Omental fat pad (tissue), 4 donors: ENCODE data around the gene NUFIP1. TPM values are rescaled to one million over a fixed set of nuclear protein-coding genes. Genes with fewer than 3 reads are reported as not detected.
"Not testable (repeated sequence)": the region's sequence is repeated elsewhere in the genome, so short reads cannot be mapped to it uniquely, and the experiment has no call there.

ENCODE experiments used
- ATAC-seq: fragments of 150-250 bp; one replicate; pipeline ENCODE4 v1.9.1; 2016; ENCODE audit warnings: mild to moderate bottlenecking, moderate library complexity; ENCODE audit not compliant: low FRiP score
- DNase-seq: peaks from one replicate; pipeline ENCODE4 v3.0.0-alpha.2; 2019; ENCODE audit warnings: low spot score
- total RNA-seq, 4 donors: library from RNA; depleted of rRNA; stranded (reverse); fragments of >200 nt; gene quantifications; one replicate each; pipeline ENCODE4 v1.1.0, GENCODE V29; 2016
- TF ChIP-seq, protein P1 (sequence below), 3 donors: fragments of 450-650 bp; IDR thresholded peaks; one replicate each; pipeline ENCODE4 v1.5.1; 2016 to 2017; ENCODE audit warnings: antibody characterized with exemption in 3 of 3, mild to moderate bottlenecking in 3 of 3, moderate library complexity in 2 of 3

NUFIP1 gene
- total RNA-seq, result 1 to 10 TPM; 1.9 to 8.0 (median 2.5) TPM

DNA sequence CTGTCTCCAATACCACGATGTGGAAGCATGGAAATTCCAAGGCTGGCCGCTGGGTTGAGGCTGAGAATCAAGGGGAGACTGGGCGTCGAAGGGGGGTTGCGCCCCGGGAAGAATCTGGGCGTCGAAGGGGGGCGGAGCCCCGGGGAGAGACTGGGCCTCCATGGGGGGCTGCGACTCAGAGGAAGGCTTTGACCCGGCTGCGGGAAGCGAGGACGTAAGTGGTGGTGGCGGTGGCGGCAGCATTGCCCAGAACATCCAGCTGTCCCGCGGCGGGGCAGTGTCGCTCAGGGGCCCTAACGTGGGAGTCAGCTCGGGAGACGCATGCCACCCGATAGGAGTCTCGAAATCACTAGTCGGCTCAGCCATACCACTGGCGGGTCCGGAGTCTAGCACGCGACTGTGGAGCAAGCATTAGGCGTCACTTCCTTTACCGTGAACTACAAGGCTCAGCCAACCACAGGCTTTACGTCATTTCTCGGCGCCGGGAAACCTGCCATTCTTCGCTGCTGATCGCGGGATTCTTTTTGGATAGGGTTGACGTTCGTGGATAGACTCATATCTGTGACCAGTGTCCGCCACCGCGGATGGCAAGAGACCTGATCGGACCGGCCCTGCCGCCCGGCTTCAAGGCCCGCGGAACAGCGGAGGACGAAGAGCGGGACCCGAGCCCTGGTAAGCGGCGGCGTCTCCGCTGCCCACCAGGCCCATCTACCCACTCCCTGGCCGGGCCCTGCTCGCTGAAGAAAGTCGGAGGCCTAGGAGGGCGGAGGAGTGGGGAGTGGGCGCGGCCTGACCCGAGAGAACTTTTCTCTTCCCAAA is at the start of gene NUFIP1, which contains the start of gene GPALPP1:
Gene NUFIP1, minus strand, starts transcription at position 401 of the 819 bp plus-strand sequence. Its CDS starts 35 bp downstream, at position 366.
Gene GPALPP1, plus strand, starts transcription at position 468 of the 819 bp plus-strand sequence. Its CDS starts 117 bp downstream, at position 585.
- ATAC-seq (peak; percentile 98), DNase-seq (peak; percentile 95)
- TF ChIP-seq, protein P1, sequence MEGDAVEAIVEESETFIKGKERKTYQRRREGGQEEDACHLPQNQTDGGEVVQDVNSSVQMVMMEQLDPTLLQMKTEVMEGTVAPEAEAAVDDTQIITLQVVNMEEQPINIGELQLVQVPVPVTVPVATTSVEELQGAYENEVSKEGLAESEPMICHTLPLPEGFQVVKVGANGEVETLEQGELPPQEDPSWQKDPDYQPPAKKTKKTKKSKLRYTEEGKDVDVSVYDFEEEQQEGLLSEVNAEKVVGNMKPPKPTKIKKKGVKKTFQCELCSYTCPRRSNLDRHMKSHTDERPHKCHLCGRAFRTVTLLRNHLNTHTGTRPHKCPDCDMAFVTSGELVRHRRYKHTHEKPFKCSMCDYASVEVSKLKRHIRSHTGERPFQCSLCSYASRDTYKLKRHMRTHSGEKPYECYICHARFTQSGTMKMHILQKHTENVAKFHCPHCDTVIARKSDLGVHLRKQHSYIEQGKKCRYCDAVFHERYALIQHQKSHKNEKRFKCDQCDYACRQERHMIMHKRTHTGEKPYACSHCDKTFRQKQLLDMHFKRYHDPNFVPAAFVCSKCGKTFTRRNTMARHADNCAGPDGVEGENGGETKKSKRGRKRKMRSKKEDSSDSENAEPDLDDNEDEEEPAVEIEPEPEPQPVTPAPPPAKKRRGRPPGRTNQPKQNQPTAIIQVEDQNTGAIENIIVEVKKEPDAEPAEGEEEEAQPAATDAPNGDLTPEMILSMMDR (IDR thresholded peaks at IDR 0.05), result no peak

DNA sequence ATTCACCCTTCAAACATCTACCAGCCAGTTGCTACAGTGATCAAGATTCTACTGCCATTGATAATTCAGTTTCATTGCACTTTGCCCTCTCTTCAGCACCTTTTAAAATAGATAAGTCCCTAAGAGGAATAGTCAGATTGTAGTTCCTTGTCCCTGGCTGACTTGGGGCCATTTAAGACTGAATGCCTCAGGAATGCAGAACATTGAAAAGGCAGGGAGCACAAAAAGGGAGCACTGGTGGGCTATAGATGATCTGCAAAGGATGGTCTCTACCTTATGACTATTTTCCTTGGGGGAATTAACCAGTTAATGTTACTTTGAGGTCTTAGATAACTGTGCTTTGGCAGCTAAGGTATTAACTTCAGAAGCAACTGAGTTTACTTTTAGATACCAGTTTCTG is 46.9 kb upstream of the NUFIP1 start:
- no peak for DNase-seq
- no peak for ATAC-seq
- TF ChIP-seq, protein P1 (IDR thresholded peaks at IDR 0.05), result no peak

DNA sequence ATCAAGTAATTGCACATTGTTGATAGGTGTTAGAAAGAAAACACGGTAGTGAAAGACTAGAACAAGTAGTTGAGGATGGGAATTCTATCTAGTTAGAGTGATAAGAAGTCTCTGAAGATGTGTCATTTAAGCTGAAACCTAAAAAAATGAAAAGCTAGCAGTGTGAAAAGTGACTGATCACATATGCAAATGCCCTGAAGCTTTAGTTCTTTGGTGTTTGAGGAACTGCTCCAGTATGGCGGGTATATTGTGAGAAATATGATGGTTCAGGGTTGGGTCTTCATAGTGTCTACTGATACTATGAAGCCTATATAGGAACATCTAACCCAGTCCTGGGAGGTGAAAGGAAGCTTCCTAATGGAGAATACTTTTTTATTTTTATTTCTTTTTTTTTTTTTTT is 45.1 kb upstream of the NUFIP1 start:
- TF ChIP-seq, protein P1 (IDR thresholded peaks at IDR 0.05), result no peak
- DNase-seq (no peak), ATAC-seq (no peak)

DNA sequence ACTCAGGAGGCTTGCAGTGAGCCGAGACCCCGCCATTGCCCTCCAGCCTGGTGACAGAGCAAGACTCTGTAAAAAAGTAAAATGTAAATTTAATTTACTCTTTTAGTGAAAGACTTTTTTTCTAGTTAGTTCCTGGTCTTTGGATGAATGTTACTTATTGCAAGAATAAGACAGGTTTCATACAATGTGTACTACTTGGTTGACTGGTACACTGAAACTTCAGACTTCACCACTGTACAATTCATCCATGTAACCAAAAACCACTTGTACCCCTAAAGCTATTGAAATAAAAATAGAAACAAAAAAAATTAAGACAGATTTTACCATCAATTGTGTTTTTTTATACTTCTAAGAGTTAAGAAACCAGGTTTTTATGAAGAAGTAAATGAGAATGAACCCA is 35.6 kb upstream of the NUFIP1 start:
- TF ChIP-seq, protein P1 (IDR thresholded peaks at IDR 0.05), result no peak
- ATAC-seq (no peak), DNase-seq (no peak)

DNA sequence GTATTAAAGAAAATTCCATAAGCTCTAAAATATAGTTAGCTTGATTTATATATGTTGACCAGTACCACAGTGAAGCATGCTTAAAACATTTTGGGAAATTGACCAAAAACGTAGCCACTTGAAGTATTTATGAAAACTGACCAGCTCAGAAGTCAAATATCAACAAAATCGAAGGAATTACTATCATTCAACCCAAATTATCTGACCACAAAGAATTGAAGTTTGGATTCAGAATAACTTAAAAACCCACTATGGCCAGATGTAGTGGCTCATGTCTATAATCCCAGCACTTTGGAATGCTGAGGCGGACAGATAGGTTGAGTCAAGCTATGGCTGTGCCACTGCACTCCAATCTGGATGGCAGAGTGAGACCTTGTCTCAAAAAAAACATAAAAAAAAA is 32.0 kb upstream of the NUFIP1 start:
- ATAC-seq (no peak), DNase-seq (no peak)
- TF ChIP-seq, protein P1 (IDR thresholded peaks at IDR 0.05), result no peak

DNA sequence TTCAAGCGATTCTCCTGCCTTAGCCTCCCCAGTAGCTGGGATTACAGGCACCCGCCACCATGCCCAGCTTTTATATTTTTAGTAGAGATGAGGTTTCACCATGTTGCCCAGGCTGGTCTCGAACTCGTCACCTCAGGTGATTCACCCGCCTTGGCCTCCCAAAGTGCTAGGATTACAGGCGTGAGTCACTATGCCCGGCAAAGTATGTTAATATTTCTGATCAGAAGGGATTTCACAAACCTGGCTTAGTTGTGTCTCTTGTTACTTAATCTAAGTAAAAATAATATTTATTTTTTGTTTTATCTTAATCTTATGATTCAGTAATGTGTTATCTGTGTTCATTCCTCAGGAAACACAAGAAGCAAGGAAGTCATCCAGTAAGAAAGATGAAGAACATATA is 30.7 kb upstream of the NUFIP1 start:
- not testable (repeated sequence) for ATAC-seq, DNase-seq

DNA sequence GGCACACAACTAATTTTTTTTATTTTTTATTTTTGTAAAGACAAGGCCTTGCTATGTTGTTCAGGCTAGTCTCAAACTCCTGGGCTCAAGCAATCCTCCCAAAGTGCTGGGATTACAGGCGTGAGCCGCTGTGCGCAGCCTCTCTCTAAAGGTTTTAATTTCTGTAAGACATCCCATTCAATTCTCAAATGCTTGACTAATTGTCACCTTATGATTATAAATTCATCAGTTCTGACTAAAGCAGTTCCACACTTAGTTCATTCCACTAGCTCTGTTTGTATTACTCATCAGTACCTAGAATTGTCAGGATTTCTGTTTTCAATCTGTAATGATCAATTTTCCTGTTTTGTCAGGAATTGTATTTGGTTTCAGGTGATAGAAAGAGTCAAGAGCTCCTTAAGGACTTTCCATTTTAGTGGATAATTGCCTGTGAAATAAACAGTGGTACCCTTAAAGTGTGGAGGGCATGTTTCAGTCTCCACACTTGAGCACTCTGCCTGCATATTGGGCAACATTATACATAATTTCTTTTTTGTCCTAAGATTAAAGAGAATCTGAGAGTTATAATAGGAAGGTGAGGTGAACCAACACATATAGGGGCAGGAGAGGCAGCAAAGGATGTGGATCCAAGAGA is 27.6 kb upstream of the NUFIP1 start:
- DNase-seq (no peak), ATAC-seq (no peak)
- TF ChIP-seq, protein P1 (IDR thresholded peaks at IDR 0.05), result no peak
